DMS 273 (cell line): ENCODE measurements around the gene RIMS4.
"Not testable (repeated sequence)": the region's sequence is repeated elsewhere in the genome, so short reads cannot be mapped to it uniquely, and the experiment has no call there.

ENCODE experiments used
- DNase-seq: peaks from one replicate; lab custom pipeline; 2025; ENCODE audit not compliant: unreplicated experiment; lab: John Stamatoyannopoulos, UW

Gene RIMS4

GRCh38 chr20:44765701-44766347 lies 44.5 kb downstream of the RIMS4 start:
- DNase-seq = peak; percentile 39

GRCh38 chr20:44765091-44765490 lies 45.3 kb downstream of the RIMS4 start:
- DNase-seq = no peak

GRCh38 chr20:44763798-44764197 lies 46.5 kb downstream of the RIMS4 start:
- DNase-seq = not testable (repeated sequence)

- DNase-seq = no peak
These were observed 47.7 kb downstream of the RIMS4 start for GRCh38 chr20:44762466-44763140.

- no peak for DNase-seq
These were observed 48.9 kb downstream of the RIMS4 start for GRCh38 chr20:44761423-44761822.

GRCh38 chr20:44759595-44759994 lies 50.8 kb downstream of the RIMS4 start:
- no peak for DNase-seq

- DNase-seq = no peak
These were observed 51.9 kb downstream of the RIMS4 start for GRCh38 chr20:44758247-44759101.

GRCh38 chr20:44756956-44757355 lies 53.4 kb downstream of the RIMS4 start:
- DNase-seq = no peak

GRCh38 chr20:44756011-44756688 lies 54.2 kb downstream of the RIMS4 start:
- peak; percentile 16 for DNase-seq

GRCh38 chr20:44754554-44754953 lies 55.8 kb downstream of the RIMS4 start:
- DNase-seq = no peak

- no peak for DNase-seq
These were observed 58.0 kb downstream of the RIMS4 start for GRCh38 chr20:44752099-44752931.

GRCh38 chr20:44750081-44750805 lies 60.1 kb downstream of the RIMS4 start:
- DNase-seq = no peak

GRCh38 chr20:44748005-44748370 lies 62.4 kb downstream of the RIMS4 start:
- DNase-seq = peak; percentile 72

- DNase-seq = peak; percentile 97
These were observed 63.0 kb downstream of the RIMS4 start for GRCh38 chr20:44747166-44748004.

GRCh38 chr20:44746367-44747165 lies 63.8 kb downstream of the RIMS4 start:
- peak; percentile 93 for DNase-seq

GRCh38 chr20:44745598-44746366 lies 64.6 kb downstream of the RIMS4 start, which contains the start of gene KCNK15:
Gene KCNK15 (plus strand): TSS chr20:44745865. CDS start chr20:44745911, 46 bp downstream.
- peak; percentile 67 for DNase-seq

- DNase-seq = no peak
These were observed 65.2 kb downstream of the RIMS4 start for GRCh38 chr20:44745122-44745597.
